ENCODE results near the gene DNM1. TPM values are rescaled to one million over a fixed set of nuclear protein-coding genes. Genes with fewer than 3 reads are reported as not detected.

The DNM1 gene
- total RNA-seq, 1 experiment from 2014 or later = 3.9 TPM

DNA sequence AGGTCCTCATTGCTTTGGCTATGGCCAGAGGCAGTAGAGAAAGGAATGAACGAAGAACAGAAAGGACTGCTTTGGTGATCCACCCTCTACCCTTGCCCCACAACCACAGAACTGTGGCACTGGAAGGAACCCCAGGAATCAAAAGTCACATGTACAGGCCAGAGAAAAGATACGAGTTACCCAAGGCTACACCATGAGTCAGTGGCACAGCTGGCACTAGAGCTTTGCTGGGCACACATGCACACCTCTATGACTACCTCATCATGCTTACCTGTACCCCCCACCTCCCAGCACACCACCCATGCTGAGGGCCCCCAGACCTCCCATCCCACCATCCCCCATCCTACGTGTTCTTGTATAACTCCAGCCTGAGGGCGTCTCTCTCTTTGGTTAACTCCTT lies 59.5 kb downstream of the DNM1 start:
- DNase-seq = no peak
- Mint-ChIP-seq H3K4me1 (ENCODE audit: low read depth, unreplicated experiment) (no peaks in the 10 kb centered on the region), H3K27ac (ENCODE audit: unreplicated experiment) (no peak overlapping the region), H3K9me3 (ENCODE audit: unreplicated experiment) (no peaks in the 10 kb centered on the region), H3K27me3 (ENCODE audit: insufficient read depth, unreplicated experiment) (no peaks in the 10 kb centered on the region), H3K4me3 (ENCODE audit: unreplicated experiment) (no peak overlapping the region), H3K36me3 (ENCODE audit: insufficient read depth, unreplicated experiment) (peaks cover 54% of the 10 kb centered on the region)
- no peak overlapping the region for H3K4me3 ChIP-seq (ENCODE audit: low read depth, low read length)
- no TSS peak for BruUV-seq (replicated peaks)
- intact Hi-C loops (cut with micrococcal nuclease; ENCODE audit: unreplicated experiment) = no loop called here
- POLR2A ChIA-PET = no interaction called here
- no peaks in the 10 kb centered on the region for H3K9me3 ChIP-seq
- H3K36me3 ChIP-seq (ENCODE audit: control insufficient read depth, insufficient read depth, low read length) = peaks cover 3% of the 10 kb centered on the region; the same call in 1 of the 2 replicates
- H3K27me3 ChIP-seq (replicated peaks; ENCODE audit: control insufficient read depth, insufficient read depth, low read length) = no peaks in the 10 kb centered on the region
- TF ChIP-seq CTCF (IDR thresholded peaks at IDR 0.05; ENCODE audit: insufficient read depth in 1 of 2, low read depth in 1 of 2, low read length in 1 of 2, severe bottlenecking in 1 of 2, unreplicated experiment in 1 of 2) = no peak
- H3K4me1 ChIP-seq = no peaks in the 10 kb centered on the region
- CTCF ChIA-PET = interaction anchor here (0.7 kb wide), 1 partner anchor 52 kb away, joined by 6 read pairs; no protein-coding TSS in a partner anchor

- intact Hi-C loops (cut with micrococcal nuclease; ENCODE audit: unreplicated experiment) = no loop called here
- no TSS peak for BruUV-seq (replicated peaks)
- Mint-ChIP-seq H3K4me1 (ENCODE audit: low read depth, unreplicated experiment) (no peaks in the 10 kb centered on the region), H3K4me3 (ENCODE audit: unreplicated experiment) (no peak overlapping the region), H3K9me3 (ENCODE audit: unreplicated experiment) (no peaks in the 10 kb centered on the region), H3K27me3 (ENCODE audit: insufficient read depth, unreplicated experiment) (no peaks in the 10 kb centered on the region), H3K27ac (ENCODE audit: unreplicated experiment) (no peak overlapping the region), H3K36me3 (ENCODE audit: insufficient read depth, unreplicated experiment) (peaks cover 60% of the 10 kb centered on the region)
- no peak for TF ChIP-seq CTCF (IDR thresholded peaks at IDR 0.05; ENCODE audit: insufficient read depth in 1 of 2, low read depth in 1 of 2, low read length in 1 of 2, severe bottlenecking in 1 of 2, unreplicated experiment in 1 of 2)
- Histone ChIP-seq H3K4me3 (ENCODE audit: low read depth, low read length) (no peak overlapping the region), H3K36me3 (ENCODE audit: control insufficient read depth, insufficient read depth, low read length) (no peaks in the 10 kb centered on the region), H3K27me3 (replicated peaks; ENCODE audit: control insufficient read depth, insufficient read depth, low read length) (no peaks in the 10 kb centered on the region), H3K9me3 (no peaks in the 10 kb centered on the region), H3K4me1 (no peaks in the 10 kb centered on the region)
- no peak for DNase-seq
- CTCF ChIA-PET = interaction anchor here (0.5 kb wide), 1 partner anchor 84 kb away, joined by 4 read pairs; no protein-coding TSS in a partner anchor
- POLR2A ChIA-PET = no interaction called here
Measured at GRCh38 chr9:128265348-128265847, 62.2 kb downstream of the DNM1 start.

GRCh38 chr9:128266868-128267590 lies 63.9 kb downstream of the DNM1 start:
- Mint-ChIP-seq H3K4me1 (ENCODE audit: low read depth, unreplicated experiment) (no peaks in the 10 kb centered on the region), H3K27me3 (ENCODE audit: insufficient read depth, unreplicated experiment) (no peaks in the 10 kb centered on the region), H3K4me3 (ENCODE audit: unreplicated experiment) (no peak overlapping the region), H3K9me3 (ENCODE audit: unreplicated experiment) (no peaks in the 10 kb centered on the region), H3K36me3 (ENCODE audit: insufficient read depth, unreplicated experiment) (peaks cover 64% of the 10 kb centered on the region), H3K27ac (ENCODE audit: unreplicated experiment) (no peak overlapping the region)
- Histone ChIP-seq H3K4me1 (no peaks in the 10 kb centered on the region), H3K9me3 (no peaks in the 10 kb centered on the region), H3K27me3 (replicated peaks; ENCODE audit: control insufficient read depth, insufficient read depth, low read length) (no peaks in the 10 kb centered on the region), H3K4me3 (ENCODE audit: low read depth, low read length) (no peak overlapping the region), H3K36me3 (ENCODE audit: control insufficient read depth, insufficient read depth, low read length) (peaks cover 2% of the 10 kb centered on the region; the same call in 1 of the 2 replicates)
- no peak for DNase-seq
- no peak for TF ChIP-seq CTCF (IDR thresholded peaks at IDR 0.05; ENCODE audit: insufficient read depth in 1 of 2, low read depth in 1 of 2, low read length in 1 of 2, severe bottlenecking in 1 of 2, unreplicated experiment in 1 of 2)
- BruUV-seq (replicated peaks) = no TSS peak
- ChIA-PET POLR2A (no interaction called here), CTCF (no interaction called here)
- intact Hi-C loops (cut with micrococcal nuclease; ENCODE audit: unreplicated experiment) = no loop called here

All from Caco-2 (cell line).